Uterus (tissue), 2 donors: ENCODE measurements around the gene SGCE.

Experiments used
- CTCF ChIP-seq, 4 experiments: fragments of 200-600 bp in 2 of 4; fragments of 450-650 bp in 2 of 4; sonication (generic) in 2 of 4; IDR thresholded peaks; one replicate each; pipeline ENCODE4 v1.5.1; 2016 to 2019; ENCODE audit warnings: antibody characterized with exemption in 4 of 4, mild to moderate bottlenecking in 2 of 4, moderate library complexity in 1 of 4
- POLR2A ChIP-seq, 2 donors: fragments of 450-650 bp; IDR thresholded peaks; one replicate each; pipeline ENCODE4 v1.6.1; 2016; ENCODE audit warnings: antibody characterized with exemption in 2 of 2, mild to moderate bottlenecking in 1 of 2, moderate library complexity in 1 of 2

GRCh38 chr7:94697035-94697974 lies 41.4 kb upstream of the SGCE start:
- TF ChIP-seq CTCF (IDR thresholded peaks at IDR 0.05) (no peak), POLR2A (IDR thresholded peaks at IDR 0.05) (no peak)
